Heart left ventricle (tissue), 16 donors: ENCODE results near the gene OGFR. TPM values are rescaled to one million over a fixed set of nuclear protein-coding genes. Genes with fewer than 3 reads are reported as not detected.
A peak's percentile ranks its signal among the peaks of the same experiment; 100 is the strongest.

Source experiments
- ATAC-seq, 4 donors: fragments of 200-7000 bp; cut with Tn5 transposase; one replicate each; pipeline ENCODE4 v1.9.1; 2020 to 2022; ENCODE audit warnings: moderate library complexity in 4 of 4, mild to moderate bottlenecking in 3 of 4, moderate number of reproducible peaks in 1 of 4
- DNase-seq, 5 donors: peaks; one replicate each; pipeline ENCODE4 v3.0.0-alpha.2; 2020
- H3K27ac ChIP-seq, 12 donors: fragments of 200-600 bp; sonication (generic) in 4 of 12; one replicate each; pipeline versions ENCODE4 v1.5.0 to v1.8.0; 2016 to 2022; ENCODE audit warnings: mild to moderate bottlenecking in 2 of 12
- H3K27me3 ChIP-seq, 9 donors: fragments of 200-600 bp; sonication (generic) in 2 of 9; one replicate each; pipeline versions ENCODE4 v1.5.1 to v1.8.0; 2016 to 2022; ENCODE audit warnings: mild to moderate bottlenecking in 3 of 9
- H3K36me3 ChIP-seq, 9 donors: fragments of 200-600 bp; sonication (generic) in 2 of 9; one replicate each; pipeline versions ENCODE4 v1.5.0 to v1.8.0; 2018 to 2022; ENCODE audit warnings: mild to moderate bottlenecking in 2 of 9
- H3K4me1 ChIP-seq, 12 donors: fragments of 200-600 bp; sonication (generic) in 4 of 12; one replicate each; pipeline versions ENCODE4 v1.5.0 to v1.8.0; 2016 to 2022; ENCODE audit warnings: mild to moderate bottlenecking in 3 of 12
- H3K4me3 ChIP-seq, 12 donors: fragments of 200-600 bp; sonication (generic) in 4 of 12; one replicate each; pipeline versions ENCODE4 v1.5.0 to v1.8.0; 2017 to 2022; ENCODE audit warnings: mild to moderate bottlenecking in 9 of 12, moderate library complexity in 4 of 12
- H3K9me3 ChIP-seq, 12 donors: fragments of 200-600 bp; sonication (generic) in 4 of 12; one replicate each; pipeline versions ENCODE4 v1.5.0 to v1.8.0; 2016 to 2022; ENCODE audit warnings: mild to moderate bottlenecking in 1 of 12
- POLR2A ChIP-seq, 2 donors: fragments of 450-650 bp; IDR thresholded peaks; one replicate each; pipeline ENCODE4 v1.6.1; 2017; ENCODE audit warnings: antibody characterized with exemption in 2 of 2, mild to moderate bottlenecking in 2 of 2, moderate library complexity in 2 of 2
- WGBS, 4 donors: extraction: QIAGEN DNeasy Blood & Tissue Kit in 2 of 4; methylation state at CpG; one replicate each; pipeline versions ENCODE4 v1.1.5 to v1.1.7; 2013 to 2018; 5-methylcytosine and 5-hydroxymethylcytosine counted together
- intact Hi-C, 10 donors: fragments of 100-400 bp; cut with DNase I; formaldehyde crosslinking; loops; one replicate each; pipeline versions ENCODE4 v1.11.1 to v1.14.2; 2022
- polyA plus RNA-seq, 2 donors: library from polyadenylated mRNA; stranded (reverse); fragments of 200-250 nt; gene quantifications; one replicate each; pipeline ENCODE4 v1.2.3, GENCODE V29; 2013
- total RNA-seq, 9 donors: library from RNA; depleted of rRNA in 2 of 9; stranded (reverse); fragments of >200 nt in 2 of 9; fragmentation: NEBNext Ultra II Directional in 3 of 9; extraction: Animal tissue kit (Norgen Biotek cat#: 25700) in 3 of 9; gene quantifications; one replicate each; pipeline versions ENCODE4 v1.1.0 to v1.2.4, GENCODE V29; 2016 to 2023
- TF ChIP-seq, protein P1 (sequence below), 12 donors: fragments of 200-600 bp; sonication (generic) in 4 of 12; IDR thresholded peaks; one replicate each; pipeline versions ENCODE4 v1.5.0 to v1.8.0; 2018 to 2022; ENCODE audit warnings: antibody characterized with exemption in 12 of 12, mild to moderate bottlenecking in 5 of 12
- donor health status: ischemic (EF 13 %, LVEDD 7.1; RV severe dilation, severe dysfunction).
- donor health status: healthy with polysubstance abuse.
- donor health status: DM: no; HTN: yes; CAD: no.
- donor health status: DM: no; HTN: no; CAD: no.
- donor health status: ischemic (EF 25% LVEDD 6.9; RV normal size, moderate dysfunction).
- donor health status: ischemic (EF 25% LVEDD 5.7; RV mildly dilated, moderate dysfunction).
- donor health status: healthy.
- donor health status: DM: yes; HTN: yes; CAD: no.
- donor health status: ischemic (EF 35%, LVEDD 5.7; RV mildly dilated, moderate dysfunction).
- donor health status: nonischemic (EF 11% LVEDD 7.7; RV severe dilation, severe dysfunction).
- donor health status: DM: yes; HTN: yes; CAD: no.
- donor health status: PGD.
- donor health status: ischemic (EF 29% LVEDD 5.4; RV normal size, mild dysfunction).
- donor health status: nonischemic (EF 23%, LVEDD 6.1; RV moderate dilation, normal function).

Gene OGFR
- total and polyA plus RNA-seq, 11 donors: 14.9 to 46.9 (median 21.2) TPM

DNA sequence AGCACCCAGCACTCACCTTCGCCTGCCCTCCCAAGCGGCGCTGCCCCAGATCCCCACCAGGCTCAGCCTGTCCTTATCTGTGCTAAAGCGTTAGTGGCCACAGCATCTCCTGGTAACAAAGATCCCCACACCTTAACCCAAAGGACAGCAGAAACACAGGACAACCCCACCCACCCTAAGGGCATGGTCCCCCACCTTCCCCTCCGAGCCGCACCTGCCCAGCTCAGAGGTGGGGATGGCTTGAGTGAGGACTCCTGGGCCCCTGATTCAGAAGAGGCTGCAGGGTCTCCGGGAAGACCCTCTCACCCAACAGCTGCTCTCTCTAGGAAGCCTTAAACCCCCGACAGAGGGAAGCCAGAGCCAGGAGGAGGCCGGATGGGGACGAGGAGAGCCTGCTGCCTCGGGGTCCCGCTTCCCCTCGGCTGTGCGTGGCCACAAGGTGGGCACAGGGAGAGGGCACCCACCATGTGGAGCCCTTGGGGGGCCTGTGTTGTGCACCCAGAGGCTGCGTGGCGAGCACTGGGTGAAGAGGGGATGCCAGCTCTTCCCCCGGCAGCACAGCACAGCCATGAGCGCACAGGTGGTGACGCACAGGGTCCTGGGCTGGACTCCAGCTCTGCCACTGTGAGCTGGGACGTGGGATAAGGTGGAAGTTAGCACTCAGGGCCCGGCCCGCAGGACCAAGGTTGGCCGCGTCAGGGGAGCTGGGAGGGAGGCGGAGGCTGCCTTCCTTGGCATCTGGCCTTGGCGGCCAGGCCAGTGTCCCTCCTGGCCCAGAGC is 40.3 kb upstream of the OGFR start:
- H3K27me3 ChIP-seq: peaks cover 0 to 58% (median 12%) of the 10 kb centered on the region in 9 donors
- no peak for ATAC-seq
- 89 to 92% (median 90%) methylated on average over 11 to 26 of the region's 26 CpGs for WGBS, 4 donors
- H3K36me3 ChIP-seq: no peaks in the 10 kb centered on the region
- H3K4me1 ChIP-seq: peaks cover 0 to 9% (median 0%) of the 10 kb centered on the region in 12 donors
- no peak overlapping the region for H3K27ac ChIP-seq
- peak in 3 of 5 donors; percentile 9 to 52 (median 25) for DNase-seq
- no peak overlapping the region for H3K4me3 ChIP-seq
- no peaks in the 10 kb centered on the region for H3K9me3 ChIP-seq
- intact Hi-C loops: no loop called here
- TF ChIP-seq, protein P1, sequence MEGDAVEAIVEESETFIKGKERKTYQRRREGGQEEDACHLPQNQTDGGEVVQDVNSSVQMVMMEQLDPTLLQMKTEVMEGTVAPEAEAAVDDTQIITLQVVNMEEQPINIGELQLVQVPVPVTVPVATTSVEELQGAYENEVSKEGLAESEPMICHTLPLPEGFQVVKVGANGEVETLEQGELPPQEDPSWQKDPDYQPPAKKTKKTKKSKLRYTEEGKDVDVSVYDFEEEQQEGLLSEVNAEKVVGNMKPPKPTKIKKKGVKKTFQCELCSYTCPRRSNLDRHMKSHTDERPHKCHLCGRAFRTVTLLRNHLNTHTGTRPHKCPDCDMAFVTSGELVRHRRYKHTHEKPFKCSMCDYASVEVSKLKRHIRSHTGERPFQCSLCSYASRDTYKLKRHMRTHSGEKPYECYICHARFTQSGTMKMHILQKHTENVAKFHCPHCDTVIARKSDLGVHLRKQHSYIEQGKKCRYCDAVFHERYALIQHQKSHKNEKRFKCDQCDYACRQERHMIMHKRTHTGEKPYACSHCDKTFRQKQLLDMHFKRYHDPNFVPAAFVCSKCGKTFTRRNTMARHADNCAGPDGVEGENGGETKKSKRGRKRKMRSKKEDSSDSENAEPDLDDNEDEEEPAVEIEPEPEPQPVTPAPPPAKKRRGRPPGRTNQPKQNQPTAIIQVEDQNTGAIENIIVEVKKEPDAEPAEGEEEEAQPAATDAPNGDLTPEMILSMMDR (IDR thresholded peaks at IDR 0.05): no peak
- TF ChIP-seq POLR2A (IDR thresholded peaks at IDR 0.05): no peak

DNA sequence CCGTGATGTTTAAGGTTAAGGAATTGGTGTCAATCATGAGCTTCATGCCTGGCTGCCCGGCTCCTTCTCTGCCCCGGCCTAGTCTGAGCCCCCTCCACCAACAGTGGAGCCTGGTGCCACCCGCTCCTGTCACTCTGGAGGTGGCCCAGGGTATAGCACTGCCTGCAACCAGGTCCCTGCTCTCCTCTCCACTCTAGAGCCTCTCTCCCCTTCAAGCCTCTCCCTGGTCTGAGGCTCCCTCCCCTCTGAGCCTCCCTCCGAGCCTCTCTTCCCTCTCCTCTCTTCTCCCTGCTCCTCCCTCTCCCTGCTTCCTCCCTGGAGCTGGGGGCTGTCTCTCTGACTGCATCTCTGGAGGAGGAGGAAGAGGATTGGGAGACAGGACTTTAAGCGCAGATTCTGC is 39.6 kb upstream of the OGFR start:
- intact Hi-C loops: no loop called here
- no peak for ATAC-seq
- DNase-seq: no peak
- TF ChIP-seq, protein P1 (IDR thresholded peaks at IDR 0.05): no peak
- no peak for TF ChIP-seq POLR2A (IDR thresholded peaks at IDR 0.05)
- H3K4me3 ChIP-seq: no peak overlapping the region
- H3K27ac ChIP-seq: no peak overlapping the region
- peaks cover 0 to 9% (median 0%) of the 10 kb centered on the region in 12 donors for H3K4me1 ChIP-seq
- H3K9me3 ChIP-seq: no peaks in the 10 kb centered on the region
- WGBS, 4 donors: 78 to 83% (median 81%) methylated on average over 6 of the region's 6 CpGs
- H3K27me3 ChIP-seq: peaks cover 0 to 58% (median 12%) of the 10 kb centered on the region in 9 donors
- H3K36me3 ChIP-seq: no peaks in the 10 kb centered on the region

DNA sequence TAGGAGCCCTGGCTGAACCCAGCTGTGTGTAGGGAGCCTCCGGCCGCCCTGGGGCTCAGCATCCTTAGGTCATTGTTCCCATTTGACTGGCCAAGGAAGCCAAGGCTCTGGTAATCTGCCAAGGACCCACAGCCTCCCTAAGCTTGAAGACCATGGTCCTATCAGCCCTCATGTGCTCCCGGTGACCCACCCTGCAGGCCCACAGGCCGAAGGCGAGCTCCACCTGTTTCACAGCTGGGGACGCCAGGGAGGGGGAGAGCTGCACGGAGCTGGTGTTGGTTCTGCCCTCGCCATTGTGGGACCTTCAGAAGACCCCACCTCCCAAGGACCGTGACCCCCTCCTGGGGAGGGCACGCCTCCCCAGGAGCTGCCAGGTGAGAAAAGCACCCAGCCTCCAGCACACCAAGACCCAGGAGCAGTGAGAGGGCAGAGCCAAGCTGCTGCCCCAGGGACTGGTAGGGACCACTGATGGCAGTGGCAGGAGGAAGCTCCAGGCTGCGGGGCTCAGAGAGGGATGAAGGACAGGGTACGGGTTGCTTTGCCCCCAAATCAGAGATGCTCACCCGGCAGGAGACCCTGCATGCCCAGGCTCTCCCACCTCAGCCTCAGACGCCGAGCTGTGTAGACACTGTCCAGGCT is 39.1 kb upstream of the OGFR start:
- Histone ChIP-seq H3K4me1 (peaks cover 0 to 9% (median 0%) of the 10 kb centered on the region in 12 donors), H3K27me3 (peaks cover 0 to 58% (median 12%) of the 10 kb centered on the region in 9 donors), H3K27ac (no peak overlapping the region), H3K4me3 (no peak overlapping the region), H3K9me3 (no peaks in the 10 kb centered on the region), H3K36me3 (no peaks in the 10 kb centered on the region)
- ATAC-seq: no peak
- TF ChIP-seq POLR2A (IDR thresholded peaks at IDR 0.05): no peak
- TF ChIP-seq, protein P1 (IDR thresholded peaks at IDR 0.05): no peak
- peak in 3 of 5 donors; percentile 18 to 56 (median 24) for DNase-seq
- WGBS, 4 donors: 78 to 89% (median 82%) methylated on average over 4 to 15 of the region's 15 CpGs
- intact Hi-C loops: no loop called here

DNA sequence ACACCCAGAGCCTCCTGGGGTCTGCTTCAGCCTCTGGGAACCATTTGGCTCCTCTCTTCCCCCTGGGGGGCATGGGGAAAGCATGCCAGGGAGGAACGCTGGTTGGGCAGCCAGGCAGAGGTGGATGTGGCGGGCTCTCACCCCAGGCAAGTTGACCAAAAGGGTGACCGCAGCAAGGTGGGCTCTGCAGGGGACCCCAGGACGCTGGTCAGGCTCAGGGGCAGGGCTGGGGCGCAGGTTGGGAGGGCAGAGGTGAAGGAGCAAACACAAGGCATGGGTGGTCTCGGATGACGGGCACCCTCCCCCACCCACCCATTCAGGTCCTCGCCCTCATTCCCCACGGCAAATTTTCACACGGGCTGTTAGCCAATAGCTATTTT is 38.6 kb upstream of the OGFR start:
- intact Hi-C loops: no loop called here
- Histone ChIP-seq H3K27ac (no peak overlapping the region), H3K36me3 (no peaks in the 10 kb centered on the region), H3K4me1 (peaks cover 0 to 9% (median 0%) of the 10 kb centered on the region in 12 donors), H3K27me3 (peaks cover 0 to 58% (median 12%) of the 10 kb centered on the region in 9 donors), H3K4me3 (no peak overlapping the region), H3K9me3 (no peaks in the 10 kb centered on the region)
- whole genome bisulfite sequencing, 4 donors: 66 to 73% (median 72%) methylated on average over 8 to 10 of the region's 10 CpGs
- DNase-seq (peak in 2 of 5 donors; percentile 6 to 36), ATAC-seq (no peak)
- TF ChIP-seq POLR2A (IDR thresholded peaks at IDR 0.05): no peak
- TF ChIP-seq, protein P1 (IDR thresholded peaks at IDR 0.05): no peak
